Uterus (tissue), 2 donors: ENCODE results near the gene VKORC1L1.
"Not testable (repeated sequence)": the region's sequence is repeated elsewhere in the genome, so short reads cannot be mapped to it uniquely, and the experiment has no call there.

ENCODE experiments used
- POLR2A ChIP-seq, 2 donors: fragments of 450-650 bp; IDR thresholded peaks; one replicate each; pipeline ENCODE4 v1.6.1; 2016; ENCODE audit warnings: antibody characterized with exemption in 2 of 2, mild to moderate bottlenecking in 1 of 2, moderate library complexity in 1 of 2
- TF ChIP-seq, protein P1 (sequence below), 4 experiments: fragments of 200-600 bp in 2 of 4; fragments of 450-650 bp in 2 of 4; sonication (generic) in 2 of 4; IDR thresholded peaks; one replicate each; pipeline ENCODE4 v1.5.1; 2016 to 2019; ENCODE audit warnings: antibody characterized with exemption in 4 of 4, mild to moderate bottlenecking in 2 of 4, moderate library complexity in 1 of 4

DNA sequence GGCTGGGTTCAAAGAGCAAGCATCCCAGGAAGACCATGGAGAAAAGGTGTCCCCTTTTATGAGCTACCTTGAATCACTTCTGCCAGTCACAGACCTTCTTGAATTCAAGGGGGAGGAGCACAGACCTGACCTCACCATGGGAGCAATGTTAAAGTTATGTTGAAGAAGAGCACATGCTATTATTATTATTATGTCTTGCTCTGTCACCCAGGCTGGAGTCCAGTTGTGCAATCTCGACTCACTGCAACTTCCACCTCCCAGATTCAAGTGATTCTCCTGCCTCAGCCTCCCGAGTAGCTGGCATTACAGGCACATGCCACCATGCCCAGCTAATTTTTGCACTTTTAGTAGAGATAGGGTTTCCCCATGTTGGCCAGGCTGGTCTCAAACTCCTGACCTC is 5.2 kb upstream of the VKORC1L1 start:
- not testable (repeated sequence) for TF ChIP-seq POLR2A (IDR thresholded peaks at IDR 0.05)
- TF ChIP-seq, protein P1, sequence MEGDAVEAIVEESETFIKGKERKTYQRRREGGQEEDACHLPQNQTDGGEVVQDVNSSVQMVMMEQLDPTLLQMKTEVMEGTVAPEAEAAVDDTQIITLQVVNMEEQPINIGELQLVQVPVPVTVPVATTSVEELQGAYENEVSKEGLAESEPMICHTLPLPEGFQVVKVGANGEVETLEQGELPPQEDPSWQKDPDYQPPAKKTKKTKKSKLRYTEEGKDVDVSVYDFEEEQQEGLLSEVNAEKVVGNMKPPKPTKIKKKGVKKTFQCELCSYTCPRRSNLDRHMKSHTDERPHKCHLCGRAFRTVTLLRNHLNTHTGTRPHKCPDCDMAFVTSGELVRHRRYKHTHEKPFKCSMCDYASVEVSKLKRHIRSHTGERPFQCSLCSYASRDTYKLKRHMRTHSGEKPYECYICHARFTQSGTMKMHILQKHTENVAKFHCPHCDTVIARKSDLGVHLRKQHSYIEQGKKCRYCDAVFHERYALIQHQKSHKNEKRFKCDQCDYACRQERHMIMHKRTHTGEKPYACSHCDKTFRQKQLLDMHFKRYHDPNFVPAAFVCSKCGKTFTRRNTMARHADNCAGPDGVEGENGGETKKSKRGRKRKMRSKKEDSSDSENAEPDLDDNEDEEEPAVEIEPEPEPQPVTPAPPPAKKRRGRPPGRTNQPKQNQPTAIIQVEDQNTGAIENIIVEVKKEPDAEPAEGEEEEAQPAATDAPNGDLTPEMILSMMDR (IDR thresholded peaks at IDR 0.05): not testable (repeated sequence)
